BE2C (cell line): ENCODE measurements around the gene DNPEP.

ENCODE experiments used
- DNase-seq: peaks from one replicate; pipeline ENCODE4 v3.0.0-alpha.2; 2020
- H3K27me3 ChIP-seq: fragments of 250-450 bp; sonication (Bioruptor Pico); 2 replicates; pipeline ENCODE4 v1.5.1; 2020; ENCODE audit warnings: mild to moderate bottlenecking
- H3K36me3 ChIP-seq: fragments of 250-450 bp; sonication (Bioruptor Pico); 2 replicates; pipeline ENCODE4 v1.5.1; 2020; ENCODE audit warnings: mild to moderate bottlenecking
- H3K4me1 ChIP-seq: fragments of 250-450 bp; sonication (Bioruptor Pico); 2 replicates; pipeline ENCODE4 v1.5.1; 2020
- H3K4me3 ChIP-seq: 2 replicates; pipeline ENCODE4 v1.5.1; 2011; ENCODE audit warnings: low read depth, low read length
- H3K9me3 ChIP-seq: fragments of 250-450 bp; sonication (Bioruptor Pico); 2 replicates; pipeline ENCODE4 v1.5.1; 2020
- CTCF ChIP-seq: IDR thresholded peaks from 2 replicates; pipeline ENCODE4 v1.5.1; 2012; ENCODE audit warnings: mild to moderate bottlenecking, low read depth, low read length

DNPEP gene

DNA sequence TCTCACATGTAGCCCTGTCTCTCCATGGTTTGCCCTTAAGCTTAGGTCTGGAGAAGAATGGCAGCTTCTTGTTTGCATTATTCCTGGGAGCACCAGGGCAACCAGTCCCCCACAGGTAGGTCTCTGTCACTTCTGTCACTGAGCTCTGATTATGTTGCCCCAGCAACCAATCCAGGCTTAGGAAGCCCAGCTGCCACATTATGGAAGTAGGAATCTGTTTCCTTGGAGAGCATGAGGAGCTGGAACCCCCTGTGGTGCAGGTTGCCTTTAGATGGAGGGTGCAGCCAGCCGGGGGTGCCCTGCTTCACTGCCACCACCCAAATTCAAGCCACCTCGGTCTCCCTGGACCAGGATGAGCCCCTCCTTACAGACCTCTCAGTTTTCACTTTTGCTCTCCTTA, 60.0 kb downstream of the DNPEP start:
- Histone ChIP-seq H3K9me3 (no peaks in the 10 kb centered on the region), H3K27me3 (no peaks in the 10 kb centered on the region), H3K4me3 (no peak overlapping the region), H3K4me1 (no peaks in the 10 kb centered on the region), H3K36me3 (no peaks in the 10 kb centered on the region)
- DNase-seq, result no peak
- no peak for TF ChIP-seq CTCF

- Histone ChIP-seq H3K9me3 (no peaks in the 10 kb centered on the region), H3K4me3 (no peak overlapping the region), H3K27me3 (no peaks in the 10 kb centered on the region), H3K4me1 (no peaks in the 10 kb centered on the region), H3K36me3 (no peaks in the 10 kb centered on the region)
- no peak for DNase-seq
- no peak for TF ChIP-seq CTCF
Measured at GRCh38 chr2:219325657-219326315, 61.9 kb downstream of the DNPEP start.

DNA sequence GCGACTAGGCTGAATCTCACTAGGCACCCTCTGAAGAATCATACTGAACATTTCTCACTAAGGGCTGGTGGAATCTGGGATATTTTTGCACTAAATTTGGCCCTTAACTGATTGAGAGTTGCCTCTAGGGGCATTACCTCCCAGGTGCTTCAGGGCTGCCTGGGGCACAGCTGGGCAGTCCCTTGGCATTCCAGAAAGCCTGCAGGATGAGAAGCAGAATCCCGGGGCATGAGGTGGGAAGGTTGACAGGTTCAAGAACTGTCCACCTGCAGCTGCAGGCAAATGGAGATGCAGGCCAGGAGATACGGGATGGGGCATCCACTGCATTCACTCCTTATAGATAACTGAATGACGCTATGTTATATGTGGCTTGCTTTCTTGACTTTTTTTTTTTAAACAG, 62.6 kb downstream of the DNPEP start:
- no peak overlapping the region for H3K4me3 ChIP-seq
- TF ChIP-seq CTCF, result no peak
- H3K27me3 ChIP-seq, result no peaks in the 10 kb centered on the region
- H3K4me1 ChIP-seq, result no peaks in the 10 kb centered on the region
- DNase-seq, result no peak
- H3K36me3 ChIP-seq, result no peaks in the 10 kb centered on the region
- H3K9me3 ChIP-seq, result no peaks in the 10 kb centered on the region

DNA sequence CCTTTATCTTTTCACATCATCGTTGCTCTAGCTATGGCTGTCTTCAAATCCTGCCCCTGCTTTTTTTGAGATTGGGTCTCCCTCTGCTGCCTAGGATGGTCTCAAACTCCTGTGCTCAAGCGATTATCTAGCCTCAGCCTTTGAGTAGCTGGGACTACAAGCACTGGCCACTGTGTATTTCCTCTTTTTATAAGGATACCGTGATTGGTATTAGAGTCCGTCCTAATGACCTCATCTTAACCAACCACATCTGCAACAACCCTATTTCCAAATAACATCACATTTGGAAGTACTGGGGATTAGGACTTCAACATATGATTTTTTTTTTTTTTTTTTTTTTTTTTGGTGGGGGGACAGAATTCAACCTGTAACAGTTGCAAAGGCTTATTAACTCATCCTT, 64.3 kb downstream of the DNPEP start:
- no peak for DNase-seq
- H3K4me3 ChIP-seq, result no peak overlapping the region
- no peak for TF ChIP-seq CTCF
- no peaks in the 10 kb centered on the region for H3K27me3 ChIP-seq
- no peaks in the 10 kb centered on the region for H3K4me1 ChIP-seq
- no peaks in the 10 kb centered on the region for H3K9me3 ChIP-seq
- no peaks in the 10 kb centered on the region for H3K36me3 ChIP-seq
